ENCODE measurements around the gene TMEM209.
"Not testable (repeated sequence)": the region's sequence is repeated elsewhere in the genome, so short reads cannot be mapped to it uniquely, and the experiment has no call there.

TMEM209 gene

DNA sequence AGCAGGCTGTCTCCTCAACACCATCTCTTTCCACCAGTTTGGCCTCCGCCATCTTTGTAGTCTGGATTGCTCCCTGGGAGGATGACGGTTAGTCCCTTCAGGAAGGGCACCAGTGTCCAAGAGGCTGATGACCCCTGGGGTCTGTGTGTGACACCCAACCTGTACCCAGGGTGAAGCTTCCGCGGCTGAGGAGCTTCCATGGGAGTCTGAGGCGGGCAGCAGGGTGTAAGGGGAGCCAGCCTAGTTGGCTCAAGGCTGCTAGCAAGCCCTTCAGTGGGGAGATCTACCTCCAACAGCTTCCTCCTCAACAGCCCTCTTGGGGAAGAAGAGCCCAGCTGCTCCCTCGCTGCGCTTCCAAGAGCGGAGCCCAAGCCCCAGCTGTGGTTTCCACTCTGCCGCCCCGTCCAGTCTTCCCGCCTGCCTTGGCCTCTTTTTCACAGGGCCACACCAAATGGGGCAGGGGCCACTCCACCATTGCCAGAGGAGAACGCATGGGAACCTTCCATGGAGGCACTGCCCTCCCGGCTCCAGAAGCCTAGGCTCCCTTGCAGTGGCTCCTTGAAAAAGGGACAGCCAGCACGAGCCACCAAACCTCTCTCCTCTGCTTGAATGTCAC is 57.4 kb downstream of the TMEM209 start:
- Histone ChIP-seq H3K4me1 (ENCODE audit: insufficient read depth, low read length) (peaks cover 6% of the 10 kb centered on the region; the same call in 1 of the 2 replicates), H3K36me3 (ENCODE audit: insufficient read depth, low read length) (no peaks in the 10 kb centered on the region), H3K9me3 (ENCODE audit: control insufficient read depth, insufficient read depth, low read length) (no peaks in the 10 kb centered on the region), H3K9ac (ENCODE audit: low read depth, low read length) (no peak overlapping the region)

DNA sequence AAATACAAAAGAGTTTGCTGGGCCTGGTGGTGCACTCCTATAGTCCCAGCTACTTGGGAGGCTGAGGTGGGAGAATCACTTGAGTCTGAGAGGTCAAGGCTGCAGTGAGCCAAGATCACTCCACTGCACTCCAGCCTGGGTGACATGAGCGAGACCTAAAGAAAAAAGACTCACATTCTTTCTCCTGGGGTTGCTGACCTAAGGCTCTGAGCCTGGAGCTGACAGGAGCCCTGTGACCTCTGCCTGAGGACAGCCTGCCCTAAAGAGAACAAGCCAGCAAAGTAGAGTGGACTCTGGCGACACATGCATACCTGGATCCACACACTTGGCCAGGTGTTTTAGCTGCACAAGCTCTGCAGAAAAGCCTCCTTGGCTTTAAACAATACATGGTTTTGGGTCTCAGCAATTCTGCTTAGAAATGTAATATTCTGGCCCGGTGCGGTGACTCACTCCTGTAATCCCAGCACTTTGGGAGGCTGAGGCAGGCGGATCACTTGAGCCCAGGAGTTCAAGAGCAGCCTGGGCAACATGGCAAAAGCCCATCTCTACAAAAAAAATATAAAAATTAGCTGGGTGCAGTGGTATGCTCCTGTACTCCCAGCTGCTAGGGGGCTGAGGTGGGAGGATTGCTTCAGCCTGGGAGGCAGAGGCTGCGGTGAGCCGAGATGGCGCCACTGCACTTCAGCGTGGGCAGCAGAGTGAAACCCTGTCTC is 58.4 kb downstream of the TMEM209 start:
- Histone ChIP-seq H3K36me3 (ENCODE audit: insufficient read depth, low read length) (no peaks in the 10 kb centered on the region), H3K9me3 (ENCODE audit: control insufficient read depth, insufficient read depth, low read length) (no peaks in the 10 kb centered on the region), H3K4me1 (ENCODE audit: insufficient read depth, low read length) (peaks cover 11% of the 10 kb centered on the region; the same call in 1 of the 2 replicates), H3K9ac (ENCODE audit: low read depth, low read length) (no peak overlapping the region)

DNA sequence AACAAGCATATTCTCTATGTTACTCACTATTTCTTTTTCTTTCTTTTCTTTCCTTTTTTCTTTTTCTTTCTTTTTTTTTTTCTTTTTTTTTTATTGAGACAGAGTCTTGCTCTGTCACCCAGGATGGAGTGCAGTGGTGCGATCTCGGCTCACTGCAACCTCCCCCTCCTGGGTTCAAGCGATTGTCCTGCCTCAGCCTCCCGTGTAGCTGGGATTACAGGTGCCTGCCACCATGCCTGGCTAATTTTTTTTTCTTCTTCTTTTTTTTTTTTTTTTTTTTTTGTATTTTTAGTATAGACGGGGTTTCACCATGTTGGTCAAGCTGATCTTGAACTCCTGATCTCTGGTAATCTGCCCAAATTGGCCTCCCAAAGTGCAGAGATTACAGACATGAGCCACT is 59.1 kb downstream of the TMEM209 start:
- peaks cover 12% of the 10 kb centered on the region; the same call in 1 of the 2 replicates for H3K4me1 ChIP-seq (ENCODE audit: insufficient read depth, low read length)
- not testable (repeated sequence) for H3K9ac ChIP-seq (ENCODE audit: low read depth, low read length); H3K9me3 ChIP-seq (ENCODE audit: control insufficient read depth, insufficient read depth, low read length); H3K36me3 ChIP-seq (ENCODE audit: insufficient read depth, low read length)

DNA sequence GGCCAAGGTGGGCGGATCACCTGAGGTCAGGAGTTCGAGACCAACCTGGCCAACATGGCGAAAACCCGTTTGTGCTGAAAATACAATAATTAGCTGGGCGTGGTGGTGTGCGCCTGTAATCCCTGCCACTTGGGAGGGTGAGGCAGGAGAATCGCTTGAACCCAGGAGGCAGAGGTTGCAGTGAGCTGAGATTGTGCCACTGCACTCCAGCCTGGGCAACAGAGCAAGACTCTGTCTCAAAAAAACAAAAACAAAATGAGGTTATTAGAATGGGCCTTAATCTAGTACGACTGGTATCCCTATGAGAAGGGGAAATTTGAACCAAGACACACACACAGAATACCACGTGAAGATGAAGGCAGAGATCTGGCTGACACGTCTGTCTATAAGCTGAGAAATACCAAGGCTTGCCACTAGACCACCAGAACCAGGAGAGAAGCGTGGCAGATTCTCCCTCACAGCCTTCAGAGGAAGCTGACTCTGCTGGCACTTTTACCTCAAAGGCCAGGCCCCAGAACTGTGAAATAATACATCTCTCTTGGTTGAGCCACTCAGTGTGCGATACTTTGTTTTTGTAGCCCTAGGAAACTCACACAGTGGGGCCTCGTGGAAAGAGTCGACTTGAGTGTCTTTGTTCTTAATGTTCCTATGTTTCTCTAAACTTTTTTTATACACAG is 59.6 kb downstream of the TMEM209 start:
- H3K9ac ChIP-seq (ENCODE audit: low read depth, low read length) = no peak overlapping the region
- H3K4me1 ChIP-seq (ENCODE audit: insufficient read depth, low read length) = peaks cover 12% of the 10 kb centered on the region; the same call in 1 of the 2 replicates
- no peaks in the 10 kb centered on the region for H3K36me3 ChIP-seq (ENCODE audit: insufficient read depth, low read length)
- no peaks in the 10 kb centered on the region for H3K9me3 ChIP-seq (ENCODE audit: control insufficient read depth, insufficient read depth, low read length)

DNA sequence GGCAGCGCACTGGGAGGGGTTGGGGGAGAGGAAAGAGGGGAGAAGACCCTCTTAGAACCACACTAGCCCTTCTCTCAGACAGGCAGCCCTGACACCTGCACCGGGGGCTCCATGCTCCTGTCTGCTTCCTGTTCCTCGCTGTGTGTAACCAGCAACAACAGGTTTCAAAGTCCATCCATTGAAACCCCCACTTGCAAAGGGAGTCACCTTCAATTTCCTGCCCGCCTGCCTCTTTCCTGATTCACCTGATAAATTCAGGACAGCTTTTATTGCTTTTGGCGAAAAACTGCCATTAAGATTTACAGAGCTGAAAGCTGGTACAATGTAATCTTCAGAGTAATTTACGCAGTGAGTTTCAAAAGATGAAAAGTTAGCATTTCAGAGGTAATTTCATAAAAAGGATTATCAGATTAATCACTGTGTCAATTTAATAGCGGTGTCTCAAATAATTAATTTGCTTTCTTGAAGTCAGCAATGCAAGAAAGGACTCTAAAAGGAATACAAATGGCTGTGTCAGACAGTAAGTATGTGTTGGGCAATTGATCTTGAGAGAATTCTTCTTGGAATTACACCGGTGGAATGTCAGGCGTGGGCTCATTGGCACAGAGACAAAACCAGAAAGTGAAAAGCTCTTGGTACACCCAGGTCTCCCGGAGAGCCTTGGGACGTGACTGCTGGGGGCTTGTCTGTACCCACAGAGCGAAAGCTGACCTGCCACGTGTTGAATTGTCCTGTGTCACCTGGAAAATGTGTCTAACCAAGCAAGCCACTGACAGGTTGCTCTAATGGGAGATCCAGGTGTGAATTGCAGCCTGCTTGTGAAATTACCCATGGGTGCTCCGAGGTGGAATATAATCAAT is 60.7 kb downstream of the TMEM209 start:
- H3K4me1 ChIP-seq (ENCODE audit: insufficient read depth, low read length) = peaks cover 12% of the 10 kb centered on the region; the same call in 1 of the 2 replicates
- H3K9ac ChIP-seq (ENCODE audit: low read depth, low read length) = no peak overlapping the region
- H3K36me3 ChIP-seq (ENCODE audit: insufficient read depth, low read length) = no peaks in the 10 kb centered on the region
- no peaks in the 10 kb centered on the region for H3K9me3 ChIP-seq (ENCODE audit: control insufficient read depth, insufficient read depth, low read length)

DNA sequence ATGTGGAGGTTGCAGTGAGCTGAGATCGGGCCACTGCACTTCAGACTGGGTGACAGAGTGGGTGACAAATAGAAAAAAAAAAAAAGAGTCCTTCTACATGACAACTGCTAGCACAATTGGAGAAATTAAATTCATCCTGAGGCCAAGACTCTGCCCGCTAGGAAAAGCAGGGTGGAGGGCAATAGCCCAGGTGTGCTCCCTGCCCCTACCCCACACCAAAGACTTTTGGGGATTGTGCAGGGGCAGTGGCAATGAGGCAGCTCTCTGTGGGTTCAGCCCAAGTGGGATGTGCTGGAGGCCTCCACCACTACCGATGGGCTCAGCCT is 61.3 kb downstream of the TMEM209 start:
- Histone ChIP-seq H3K9me3 (ENCODE audit: control insufficient read depth, insufficient read depth, low read length) (no peaks in the 10 kb centered on the region), H3K4me1 (ENCODE audit: insufficient read depth, low read length) (peaks cover 12% of the 10 kb centered on the region; the same call in 1 of the 2 replicates), H3K9ac (ENCODE audit: low read depth, low read length) (no peak overlapping the region), H3K36me3 (ENCODE audit: insufficient read depth, low read length) (no peaks in the 10 kb centered on the region)

DNA sequence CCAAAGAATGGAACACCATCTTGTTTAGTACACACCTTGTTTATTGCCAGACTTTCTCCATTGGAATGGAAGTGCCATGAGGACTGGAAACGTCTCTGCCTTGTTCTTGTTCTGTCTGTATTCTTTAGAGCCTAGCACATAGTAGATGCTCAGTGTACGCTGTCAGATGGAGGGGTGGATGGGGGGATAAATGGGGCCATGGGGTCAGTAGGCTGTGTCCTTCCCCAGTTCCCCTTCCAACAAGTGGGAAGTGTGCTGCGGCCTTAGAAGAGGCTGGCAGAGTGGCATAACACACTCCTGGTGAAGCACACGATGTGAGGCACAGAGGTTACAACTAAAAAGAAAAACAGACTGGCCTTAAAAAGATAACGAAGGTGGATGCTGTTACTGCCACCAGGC is 61.9 kb downstream of the TMEM209 start:
- H3K9ac ChIP-seq (ENCODE audit: low read depth, low read length) = no peak overlapping the region
- no peaks in the 10 kb centered on the region for H3K9me3 ChIP-seq (ENCODE audit: control insufficient read depth, insufficient read depth, low read length)
- peaks cover 12% of the 10 kb centered on the region; the same call in 1 of the 2 replicates for H3K4me1 ChIP-seq (ENCODE audit: insufficient read depth, low read length)
- H3K36me3 ChIP-seq (ENCODE audit: insufficient read depth, low read length) = no peaks in the 10 kb centered on the region

DNA sequence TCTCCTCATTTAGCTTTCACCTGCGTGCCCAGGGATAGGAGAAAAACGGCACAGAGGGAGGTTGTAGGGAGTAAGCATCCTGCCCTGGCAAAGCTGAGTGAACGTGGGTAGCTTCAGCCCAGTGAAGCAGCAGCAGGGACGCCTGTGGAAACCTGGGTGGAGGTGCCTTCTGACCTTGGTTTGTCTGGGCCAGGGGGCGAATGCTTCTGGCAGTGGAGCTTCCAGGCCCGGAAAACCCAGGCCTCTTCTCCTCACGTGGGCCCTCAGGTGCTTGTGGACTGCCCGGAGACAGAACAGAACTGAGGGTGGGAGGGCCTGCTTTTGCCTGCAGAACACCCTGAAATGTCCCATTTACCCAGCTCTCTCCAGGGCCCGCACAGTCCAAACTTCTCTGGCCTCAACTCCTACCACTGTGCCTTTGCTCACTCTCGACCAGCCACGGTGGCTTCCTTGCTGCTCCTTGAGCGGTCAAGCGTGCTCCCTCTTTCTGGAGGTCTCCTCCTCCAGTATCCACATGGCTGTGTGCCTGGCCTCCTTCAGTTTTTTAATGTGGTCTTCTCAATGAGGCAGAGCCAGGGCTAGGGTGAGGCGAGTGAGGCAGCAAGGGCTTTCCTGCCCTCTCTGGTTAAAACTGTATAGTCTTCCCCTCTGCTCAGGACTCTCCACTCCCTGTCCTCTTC is 62.4 kb downstream of the TMEM209 start:
- Histone ChIP-seq H3K36me3 (ENCODE audit: insufficient read depth, low read length) (no peaks in the 10 kb centered on the region), H3K9me3 (ENCODE audit: control insufficient read depth, insufficient read depth, low read length) (no peaks in the 10 kb centered on the region), H3K9ac (ENCODE audit: low read depth, low read length) (no peak overlapping the region), H3K4me1 (ENCODE audit: insufficient read depth, low read length) (peaks cover 12% of the 10 kb centered on the region; the same call in 1 of the 2 replicates)

DNA sequence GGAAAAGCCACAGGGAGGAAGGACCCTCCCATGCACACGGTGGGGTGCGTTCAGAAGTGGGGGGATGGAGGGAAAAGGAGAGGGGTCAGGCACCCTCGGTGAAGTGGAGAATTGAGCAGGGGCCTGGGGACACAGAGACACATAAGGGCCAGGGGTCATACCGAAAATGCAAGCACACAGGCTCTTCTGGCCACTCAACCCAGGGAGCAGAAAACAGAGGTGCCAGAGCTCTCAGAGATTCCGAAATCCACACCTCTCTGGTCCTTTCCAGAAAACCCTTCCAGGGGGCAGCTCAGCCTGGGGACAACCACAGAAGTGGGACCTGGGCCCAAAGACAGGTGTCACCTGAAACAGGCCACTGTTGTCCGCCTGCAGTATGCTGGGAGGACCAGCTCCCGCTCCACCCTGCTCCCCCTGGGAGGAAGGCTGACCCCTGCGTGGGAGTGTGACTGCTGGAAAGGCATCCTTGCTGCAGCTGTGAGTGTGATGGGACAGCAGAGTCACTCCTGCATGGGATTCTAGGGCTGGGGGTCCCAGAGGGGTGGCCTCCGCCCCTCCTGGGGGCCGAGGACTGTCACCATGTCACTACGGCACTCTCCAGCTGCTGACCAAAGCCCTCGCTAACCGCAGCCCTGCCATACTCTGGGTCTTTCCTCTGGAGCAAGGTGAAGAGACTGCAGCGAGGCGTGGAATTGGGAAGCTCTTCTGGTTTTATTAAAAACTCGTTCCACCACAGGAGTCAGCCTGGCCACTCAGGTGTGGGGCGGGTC is 63.1 kb downstream of the TMEM209 start:
- H3K9me3 ChIP-seq (ENCODE audit: control insufficient read depth, insufficient read depth, low read length) = no peaks in the 10 kb centered on the region
- H3K9ac ChIP-seq (ENCODE audit: low read depth, low read length) = peak overlapping the region; percentile 63; the same call in 1 of the 2 replicates
- H3K36me3 ChIP-seq (ENCODE audit: insufficient read depth, low read length) = no peaks in the 10 kb centered on the region
- peaks cover 12% of the 10 kb centered on the region; the same call in 1 of the 2 replicates for H3K4me1 ChIP-seq (ENCODE audit: insufficient read depth, low read length)

DNA sequence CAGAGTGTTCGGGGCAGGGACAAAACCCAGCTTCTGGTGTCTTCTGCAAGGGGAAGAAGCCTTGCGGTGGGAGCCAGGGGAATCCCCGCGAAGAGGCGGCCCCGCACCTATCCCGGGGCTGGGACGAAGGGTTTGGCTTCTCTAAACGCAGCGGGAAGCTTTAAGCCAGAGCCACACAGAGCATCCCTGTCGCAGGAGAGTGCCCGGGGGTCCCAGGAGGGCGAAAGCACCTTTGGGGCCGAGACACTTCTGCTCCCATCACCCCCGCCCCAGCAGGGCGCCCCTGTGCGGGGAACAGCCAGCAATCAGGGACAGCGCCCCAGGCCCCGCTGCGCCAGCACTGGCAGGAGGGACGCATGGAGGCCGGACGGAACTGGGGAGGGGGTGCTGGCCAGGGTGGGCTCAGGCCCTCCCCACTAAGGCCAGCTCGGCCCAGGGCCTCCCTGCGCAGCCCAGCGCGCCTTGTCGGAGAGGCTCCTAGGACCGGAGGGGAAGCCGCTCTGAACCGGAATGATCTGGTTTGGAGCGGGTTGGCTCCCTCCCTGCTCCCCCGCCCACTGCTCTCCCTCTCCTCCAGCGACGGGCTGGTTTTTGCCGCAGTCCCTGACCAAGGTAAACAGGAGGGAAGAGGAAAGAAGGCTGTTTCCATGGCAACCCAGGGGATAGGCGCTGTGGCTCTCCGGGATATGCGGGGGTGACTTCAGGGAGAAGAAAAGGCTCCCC is 63.9 kb downstream of the TMEM209 start:
- H3K9ac ChIP-seq (ENCODE audit: low read depth, low read length) = peak overlapping the region; percentile 63
- no peaks in the 10 kb centered on the region for H3K36me3 ChIP-seq (ENCODE audit: insufficient read depth, low read length)
- H3K9me3 ChIP-seq (ENCODE audit: control insufficient read depth, insufficient read depth, low read length) = no peaks in the 10 kb centered on the region
- H3K4me1 ChIP-seq (ENCODE audit: insufficient read depth, low read length) = peaks cover 12% of the 10 kb centered on the region; the same call in 1 of the 2 replicates

DNA sequence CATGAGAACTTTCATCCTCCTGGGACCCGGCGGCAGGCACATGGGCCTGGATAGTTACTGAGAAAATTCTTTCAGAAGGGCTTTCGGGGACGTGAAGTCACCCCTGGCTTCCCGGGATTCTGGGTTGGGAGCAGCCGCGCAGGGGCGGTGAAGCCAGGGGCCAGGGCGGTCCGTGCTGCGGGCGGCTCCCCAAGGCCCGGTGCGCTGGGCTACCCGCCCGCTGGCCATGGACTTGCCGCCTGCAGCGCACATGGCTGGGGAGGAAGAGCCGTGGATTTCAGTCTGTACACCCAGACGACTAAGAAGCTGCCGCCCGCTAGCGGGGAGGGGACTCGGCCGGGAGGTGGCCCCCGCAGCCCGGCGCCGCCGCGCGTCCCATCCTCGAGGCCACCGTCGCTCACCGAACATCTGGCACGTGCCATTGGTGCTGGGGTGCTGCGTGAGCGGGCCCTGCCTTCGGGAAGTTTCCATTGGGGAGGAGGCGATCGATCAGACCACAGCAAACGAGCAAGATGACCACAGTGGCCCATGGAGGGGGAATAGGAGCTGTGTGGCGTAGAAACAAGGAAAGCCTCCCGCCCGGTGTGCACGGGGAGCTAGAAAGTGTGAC is 64.5 kb downstream of the TMEM209 start:
- Histone ChIP-seq H3K9me3 (ENCODE audit: control insufficient read depth, insufficient read depth, low read length) (no peaks in the 10 kb centered on the region), H3K9ac (ENCODE audit: low read depth, low read length) (peak overlapping the region; percentile 63), H3K4me1 (ENCODE audit: insufficient read depth, low read length) (peaks cover 12% of the 10 kb centered on the region; the same call in 1 of the 2 replicates), H3K36me3 (ENCODE audit: insufficient read depth, low read length) (no peaks in the 10 kb centered on the region)

DNA sequence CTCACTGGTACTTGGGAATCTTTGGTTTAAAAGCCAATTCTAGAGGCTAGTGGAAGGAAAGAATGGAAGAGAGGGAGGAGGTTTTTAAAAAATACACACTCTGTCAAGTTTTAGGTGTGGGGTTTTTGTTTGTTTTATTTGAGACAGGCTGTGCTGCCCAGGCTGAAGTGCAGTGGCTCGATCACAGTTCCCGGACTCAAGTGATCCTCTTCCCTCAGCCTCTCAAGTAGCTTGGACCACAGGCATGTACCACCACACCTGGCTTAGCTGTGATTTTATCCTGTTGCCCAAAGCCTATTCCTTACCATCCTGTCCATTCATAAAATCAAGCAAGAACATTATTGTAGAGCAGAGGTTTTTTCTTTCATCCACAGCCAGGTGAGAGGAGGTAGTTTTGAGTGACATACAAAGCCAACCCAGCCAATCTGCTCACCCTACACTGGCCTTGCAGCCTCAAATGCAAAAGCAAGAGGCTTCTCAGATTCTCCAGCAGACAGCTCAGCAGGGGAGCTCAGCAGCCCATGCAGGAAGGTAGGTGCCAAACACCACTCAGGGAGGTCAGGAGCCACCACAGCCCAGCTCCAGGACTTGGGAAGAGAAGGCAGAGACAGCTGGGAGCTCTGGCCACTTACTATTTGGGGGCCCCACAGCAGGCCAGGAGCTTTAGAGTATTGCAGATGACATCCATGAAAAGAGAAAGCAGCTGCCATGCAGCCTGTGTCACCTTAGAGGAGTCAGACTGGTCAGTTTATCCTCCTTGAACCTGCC is 65.8 kb downstream of the TMEM209 start:
- Histone ChIP-seq H3K9me3 (ENCODE audit: control insufficient read depth, insufficient read depth, low read length) (no peaks in the 10 kb centered on the region), H3K9ac (ENCODE audit: low read depth, low read length) (no peak overlapping the region), H3K4me1 (ENCODE audit: insufficient read depth, low read length) (peaks cover 9% of the 10 kb centered on the region; the same call in 1 of the 2 replicates), H3K36me3 (ENCODE audit: insufficient read depth, low read length) (no peaks in the 10 kb centered on the region)
